Measurements from ENCODE around the gene SETBP1.

Gene SETBP1

DNA sequence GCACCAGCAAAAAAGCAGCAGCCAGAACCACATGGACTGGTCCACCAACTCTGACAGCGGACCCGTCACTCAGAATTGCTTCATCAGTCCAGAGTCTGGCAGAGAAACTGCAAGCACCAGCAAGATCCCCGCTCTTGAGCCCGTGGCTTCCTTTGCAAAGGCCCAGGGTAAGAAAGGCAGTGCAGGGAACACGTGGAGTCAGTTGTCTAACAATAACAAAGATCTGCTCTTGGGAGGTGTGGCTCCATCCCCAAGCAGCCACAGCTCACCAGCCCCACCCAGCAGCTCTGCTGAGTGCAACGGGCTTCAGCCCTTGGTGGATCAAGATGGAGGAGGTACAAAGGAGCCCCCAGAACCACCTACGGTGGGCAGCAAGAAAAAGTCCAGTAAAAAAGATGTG lies 269.3 kb downstream of the SETBP1 start:
- Mint-ChIP-seq H3K4me3 (no peak overlapping the region), H3K27me3 (no peaks in the 10 kb centered on the region), H3K9me3 (no peaks in the 10 kb centered on the region), H3K27ac (no peak overlapping the region), H3K4me1 (ENCODE audit: low read depth) (no peaks in the 10 kb centered on the region), H3K36me3 (ENCODE audit: low read depth) (peaks cover 14% of the 10 kb centered on the region)

DNA sequence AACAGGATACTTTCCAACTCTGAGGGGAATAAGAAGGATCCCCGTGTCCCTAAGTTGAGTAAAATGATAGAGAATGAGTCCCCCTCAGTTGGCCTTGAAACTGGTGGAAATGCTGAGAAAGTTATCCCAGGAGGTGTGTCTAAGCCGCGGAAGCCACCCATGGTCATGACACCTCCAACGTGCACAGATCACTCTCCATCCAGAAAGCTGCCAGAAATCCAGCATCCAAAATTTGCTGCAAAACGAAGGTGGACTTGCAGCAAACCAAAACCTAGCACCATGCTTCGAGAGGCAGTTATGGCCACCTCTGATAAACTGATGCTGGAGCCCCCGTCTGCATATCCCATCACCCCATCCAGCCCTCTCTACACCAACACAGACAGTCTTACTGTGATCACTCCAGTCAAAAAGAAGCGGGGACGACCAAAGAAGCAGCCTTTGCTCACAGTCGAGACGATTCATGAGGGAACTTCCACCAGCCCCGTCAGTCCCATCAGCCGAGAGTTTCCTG lies 270.1 kb downstream of the SETBP1 start:
- Mint-ChIP-seq H3K9me3 (no peaks in the 10 kb centered on the region), H3K36me3 (ENCODE audit: low read depth) (peaks cover 14% of the 10 kb centered on the region), H3K27ac (no peak overlapping the region), H3K4me1 (ENCODE audit: low read depth) (no peaks in the 10 kb centered on the region), H3K27me3 (no peaks in the 10 kb centered on the region), H3K4me3 (no peak overlapping the region)

DNA sequence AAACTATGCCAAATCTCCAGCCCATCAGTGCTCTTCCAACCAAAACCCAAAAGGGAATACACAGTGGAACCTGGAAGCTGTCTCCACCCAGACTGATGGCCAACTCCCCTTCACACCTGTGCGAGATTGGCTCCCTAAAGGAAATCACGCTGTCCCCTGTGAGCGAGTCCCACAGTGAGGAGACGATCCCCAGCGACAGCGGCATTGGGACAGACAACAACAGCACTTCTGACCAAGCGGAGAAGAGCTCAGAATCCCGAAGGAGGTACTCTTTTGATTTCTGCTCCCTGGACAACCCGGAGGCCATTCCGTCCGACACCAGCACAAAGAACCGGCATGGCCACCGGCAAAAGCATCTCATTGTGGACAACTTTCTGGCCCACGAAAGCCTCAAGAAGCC lies 271.1 kb downstream of the SETBP1 start:
- H3K27me3 Mint-ChIP-seq: no peaks in the 10 kb centered on the region
- H3K36me3 Mint-ChIP-seq (ENCODE audit: low read depth): peaks cover 14% of the 10 kb centered on the region
- H3K9me3 Mint-ChIP-seq: no peaks in the 10 kb centered on the region
- H3K4me1 Mint-ChIP-seq (ENCODE audit: low read depth): no peaks in the 10 kb centered on the region
- no peak overlapping the region for H3K4me3 Mint-ChIP-seq
- no peak overlapping the region for H3K27ac Mint-ChIP-seq

DNA sequence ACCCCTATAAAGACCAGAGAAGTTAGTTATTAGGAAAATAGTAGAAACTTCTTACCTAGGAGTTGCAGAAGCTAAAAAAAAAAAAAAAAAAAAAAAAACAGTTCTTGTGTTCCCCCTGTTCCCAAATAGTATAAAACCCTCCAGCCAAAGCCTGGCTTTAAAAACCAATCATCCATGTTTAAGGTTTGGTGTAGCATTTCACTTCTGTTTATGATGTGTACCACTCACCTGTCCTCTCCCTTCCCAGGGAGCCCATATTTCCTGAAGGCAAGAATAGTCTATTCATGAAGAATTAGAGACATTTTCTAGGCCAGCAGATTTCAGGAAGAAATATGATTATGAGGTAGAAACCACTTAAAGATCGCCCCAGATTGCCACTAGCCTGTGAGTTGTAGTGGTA lies 273.6 kb downstream of the SETBP1 start:
- Mint-ChIP-seq H3K27me3 (no peaks in the 10 kb centered on the region), H3K27ac (no peak overlapping the region), H3K4me1 (ENCODE audit: low read depth) (no peaks in the 10 kb centered on the region), H3K9me3 (no peaks in the 10 kb centered on the region), H3K4me3 (no peak overlapping the region), H3K36me3 (ENCODE audit: low read depth) (peaks cover 14% of the 10 kb centered on the region)

DNA sequence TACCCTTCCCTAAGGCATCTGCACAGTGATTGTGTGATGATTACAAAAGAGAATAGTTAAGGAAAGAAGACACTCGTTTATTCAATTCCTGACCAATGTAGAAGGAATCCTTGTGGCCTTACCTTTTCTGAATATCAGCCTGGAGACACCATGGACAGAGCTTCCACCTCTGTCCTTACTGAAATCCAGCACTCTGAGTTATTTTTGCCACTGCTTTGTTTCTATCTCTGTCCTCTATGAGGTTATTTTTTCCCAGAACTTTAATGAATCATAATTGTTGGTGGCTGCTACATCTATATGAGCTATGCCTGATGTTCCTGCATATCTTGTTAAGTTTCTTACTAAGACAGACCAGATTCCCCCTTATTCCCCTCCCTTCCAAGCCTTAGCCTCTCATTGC lies 275.1 kb downstream of the SETBP1 start:
- Mint-ChIP-seq H3K36me3 (ENCODE audit: low read depth) (peaks cover 4% of the 10 kb centered on the region), H3K27ac (no peak overlapping the region), H3K4me1 (ENCODE audit: low read depth) (no peaks in the 10 kb centered on the region), H3K9me3 (no peaks in the 10 kb centered on the region), H3K27me3 (no peaks in the 10 kb centered on the region), H3K4me3 (no peak overlapping the region)

DNA sequence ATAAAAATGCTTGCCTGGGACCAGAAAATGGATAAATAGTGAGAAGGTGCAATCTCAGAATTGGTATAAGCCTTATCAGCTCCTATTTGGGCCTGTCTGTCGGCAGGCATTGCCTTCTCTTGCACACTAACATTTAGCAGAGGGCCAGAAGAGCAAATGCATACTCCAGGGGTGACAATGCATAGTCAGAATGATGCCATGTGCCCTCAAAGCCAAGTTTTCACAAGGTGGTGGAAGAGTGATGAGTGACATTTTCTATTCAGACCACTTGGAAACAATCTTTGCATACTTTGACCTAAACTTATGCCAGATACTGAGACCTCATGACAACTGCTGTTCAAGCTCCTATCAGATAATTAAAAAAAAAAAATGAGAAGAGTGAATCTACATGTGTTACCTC lies 276.3 kb downstream of the SETBP1 start:
- H3K36me3 Mint-ChIP-seq (ENCODE audit: low read depth): no peaks in the 10 kb centered on the region
- no peak overlapping the region for H3K4me3 Mint-ChIP-seq

DNA sequence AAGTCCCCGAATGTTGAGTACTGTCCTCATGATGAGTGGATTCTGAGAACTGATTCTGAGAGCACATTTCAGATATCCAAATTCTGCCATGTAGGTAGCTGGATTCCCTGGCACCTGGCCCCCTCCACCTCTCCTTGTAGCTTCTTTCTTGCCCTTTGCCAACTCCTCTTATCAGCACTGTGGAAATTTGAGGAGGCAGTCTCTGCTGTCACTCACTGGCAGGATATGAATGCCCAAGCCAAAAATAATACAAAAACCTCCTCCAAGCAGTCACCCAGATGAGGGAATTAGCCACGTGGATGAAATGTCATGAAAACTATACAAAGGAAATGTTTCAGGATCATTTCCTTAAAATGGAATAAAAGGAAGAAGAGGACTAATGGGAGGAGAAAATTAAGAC lies 276.8 kb downstream of the SETBP1 start:
- H3K27ac Mint-ChIP-seq: no peak overlapping the region
- no peaks in the 10 kb centered on the region for H3K27me3 Mint-ChIP-seq
- no peaks in the 10 kb centered on the region for H3K9me3 Mint-ChIP-seq
- H3K4me3 Mint-ChIP-seq: no peak overlapping the region
- no peaks in the 10 kb centered on the region for H3K36me3 Mint-ChIP-seq (ENCODE audit: low read depth)
- H3K4me1 Mint-ChIP-seq (ENCODE audit: low read depth): no peaks in the 10 kb centered on the region

More for the DNA sequence above, 276.3 kb downstream of the SETBP1 start:
- H3K27me3 Mint-ChIP-seq: no peaks in the 10 kb centered on the region
- no peaks in the 10 kb centered on the region for H3K4me1 Mint-ChIP-seq (ENCODE audit: low read depth)
- no peak overlapping the region for H3K27ac Mint-ChIP-seq
- no peaks in the 10 kb centered on the region for H3K9me3 Mint-ChIP-seq

DNA sequence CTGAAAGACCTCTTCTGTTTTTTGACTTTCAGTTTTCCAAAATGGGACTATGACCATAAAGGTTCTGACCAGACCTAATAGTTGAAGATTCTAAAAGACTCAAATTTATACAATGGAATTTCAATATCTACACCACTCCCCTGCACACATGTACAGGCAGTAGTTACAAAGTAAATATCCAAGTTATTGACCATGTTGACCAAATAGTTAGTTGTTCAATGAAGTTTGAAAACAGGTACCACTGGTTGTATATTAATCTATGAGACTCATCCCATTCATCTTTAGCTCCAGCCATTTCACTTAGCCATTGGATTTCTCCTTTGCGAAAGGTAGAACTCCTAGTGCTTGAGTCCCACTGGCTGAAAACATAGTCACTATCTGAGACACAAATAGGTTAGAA lies 277.4 kb downstream of the SETBP1 start:
- H3K27ac Mint-ChIP-seq: no peak overlapping the region
- no peaks in the 10 kb centered on the region for H3K9me3 Mint-ChIP-seq
- no peaks in the 10 kb centered on the region for H3K36me3 Mint-ChIP-seq (ENCODE audit: low read depth)
- H3K27me3 Mint-ChIP-seq: no peaks in the 10 kb centered on the region
- no peak overlapping the region for H3K4me3 Mint-ChIP-seq
- H3K4me1 Mint-ChIP-seq (ENCODE audit: low read depth): no peaks in the 10 kb centered on the region

DNA sequence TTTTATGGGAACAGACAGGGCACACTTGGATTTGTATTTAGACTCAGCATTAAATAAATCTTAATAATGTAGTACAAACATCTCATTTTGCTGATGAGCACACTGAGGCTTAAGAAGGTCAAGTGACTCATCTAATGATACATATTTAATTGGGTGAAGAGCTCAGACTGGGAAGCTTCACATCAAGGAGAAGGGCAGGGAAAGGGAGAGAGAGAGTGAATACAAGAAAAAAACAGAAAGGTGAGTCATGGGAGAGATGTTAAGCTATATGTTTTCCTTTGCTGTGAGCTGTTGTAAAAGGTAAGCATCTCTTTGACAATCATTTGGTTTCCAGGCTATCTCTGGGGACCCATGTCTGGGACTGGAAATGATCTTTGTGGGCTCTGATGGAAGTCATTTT lies 277.8 kb downstream of the SETBP1 start:
- H3K9me3 Mint-ChIP-seq: no peaks in the 10 kb centered on the region
- no peaks in the 10 kb centered on the region for H3K27me3 Mint-ChIP-seq
- H3K4me3 Mint-ChIP-seq: no peak overlapping the region
- no peaks in the 10 kb centered on the region for H3K36me3 Mint-ChIP-seq (ENCODE audit: low read depth)
- H3K4me1 Mint-ChIP-seq (ENCODE audit: low read depth): no peaks in the 10 kb centered on the region
- no peak overlapping the region for H3K27ac Mint-ChIP-seq

DNA sequence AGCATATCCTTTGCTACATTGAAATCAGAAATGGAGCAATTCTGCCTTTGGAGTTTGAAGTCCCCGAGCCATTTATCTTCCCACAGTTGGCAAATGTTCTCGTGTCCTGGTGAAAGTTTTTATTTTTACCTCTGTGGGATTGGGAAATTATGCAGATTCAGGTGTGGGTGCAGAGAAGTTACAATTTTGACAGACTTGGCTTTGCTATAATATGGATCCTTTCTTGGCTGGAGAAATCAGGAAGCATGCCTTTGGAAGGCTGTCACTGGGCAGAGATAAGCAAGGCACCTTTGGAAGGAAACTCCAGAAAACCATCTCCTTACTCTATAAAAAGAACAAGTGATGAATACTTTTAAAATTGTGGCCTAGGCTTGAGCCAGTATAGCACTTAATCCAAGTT lies 278.3 kb downstream of the SETBP1 start:
- Mint-ChIP-seq H3K9me3 (no peaks in the 10 kb centered on the region), H3K27me3 (no peaks in the 10 kb centered on the region), H3K4me1 (ENCODE audit: low read depth) (no peaks in the 10 kb centered on the region), H3K4me3 (no peak overlapping the region), H3K27ac (no peak overlapping the region), H3K36me3 (ENCODE audit: low read depth) (no peaks in the 10 kb centered on the region)

DNA sequence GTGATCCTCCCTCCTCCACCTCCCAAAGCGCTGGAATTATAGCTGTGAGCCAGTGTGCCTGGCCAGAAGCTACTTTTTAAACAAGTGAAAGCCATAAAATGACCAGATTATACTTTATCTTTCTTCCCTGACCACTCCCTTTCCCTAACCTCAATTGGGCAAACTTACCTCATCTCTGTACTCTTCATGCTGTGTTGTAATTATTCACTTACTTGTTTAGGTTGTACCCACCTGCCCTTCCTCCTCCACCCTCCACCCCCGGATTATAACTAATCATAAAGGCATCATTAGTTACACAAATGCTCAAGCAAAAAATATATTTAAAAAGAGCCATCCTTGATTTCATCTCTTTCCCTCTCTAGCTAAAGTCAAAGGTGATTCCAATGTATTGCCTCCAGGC lies 279.9 kb downstream of the SETBP1 start:
- Mint-ChIP-seq H3K27ac (no peak overlapping the region), H3K27me3 (no peaks in the 10 kb centered on the region), H3K4me3 (no peak overlapping the region), H3K9me3 (no peaks in the 10 kb centered on the region), H3K36me3 (ENCODE audit: low read depth) (no peaks in the 10 kb centered on the region), H3K4me1 (ENCODE audit: low read depth) (no peaks in the 10 kb centered on the region)

DNA sequence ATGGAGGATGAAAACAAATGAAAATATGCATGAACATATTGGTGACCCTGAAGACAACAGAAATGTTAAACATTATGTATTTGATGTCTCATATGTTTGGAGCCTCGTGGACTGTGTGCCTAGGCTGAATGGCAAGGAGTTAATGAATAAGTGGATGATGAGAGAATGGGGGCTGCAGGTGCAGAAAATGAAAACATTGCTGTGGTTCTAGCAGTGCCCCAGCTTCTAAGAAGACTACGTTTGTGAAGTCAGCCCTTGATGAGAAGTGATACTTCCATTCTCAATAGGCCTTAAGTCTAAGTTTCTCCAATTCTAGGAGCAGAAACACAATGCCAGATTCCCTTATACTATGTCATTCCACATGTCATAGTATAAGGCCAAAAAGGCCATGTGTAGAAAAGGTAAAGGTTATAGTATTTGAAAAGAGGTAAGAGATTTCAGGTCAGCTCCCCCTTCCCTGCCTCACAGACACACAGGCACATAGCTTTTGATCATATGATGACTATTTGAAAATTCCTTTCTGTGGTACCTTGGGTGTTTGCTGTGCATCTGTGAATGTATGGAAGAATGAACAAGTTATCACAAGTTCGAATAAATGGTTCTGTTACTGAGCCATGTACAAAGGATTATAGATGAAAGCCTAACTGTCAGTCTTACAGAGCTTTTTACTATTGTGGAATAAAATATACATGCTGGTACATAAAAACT lies 280.8 kb downstream of the SETBP1 start:
- Mint-ChIP-seq H3K27ac (no peak overlapping the region), H3K4me1 (ENCODE audit: low read depth) (no peaks in the 10 kb centered on the region), H3K36me3 (ENCODE audit: low read depth) (no peaks in the 10 kb centered on the region), H3K9me3 (no peaks in the 10 kb centered on the region), H3K27me3 (no peaks in the 10 kb centered on the region), H3K4me3 (no peak overlapping the region)

DNA sequence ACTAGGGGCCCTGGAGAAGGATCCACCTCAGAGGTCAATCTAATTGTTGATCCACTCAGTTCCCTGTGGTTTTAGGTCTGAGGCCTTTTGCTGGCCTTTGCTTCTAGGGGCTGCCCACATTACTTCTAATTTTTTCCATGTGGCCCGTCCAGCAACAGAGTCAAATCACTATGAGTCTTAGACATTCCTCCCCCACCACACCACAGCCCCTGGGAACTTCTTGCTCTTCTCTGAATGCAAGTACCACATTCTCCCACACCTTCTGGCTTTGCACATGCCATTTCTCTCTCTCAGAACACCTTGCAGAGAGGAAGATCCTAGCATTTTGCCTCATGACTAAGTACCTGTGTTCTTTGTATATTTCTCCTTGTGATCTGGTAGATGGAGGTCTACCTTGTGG lies 286.9 kb downstream of the SETBP1 start:
- Mint-ChIP-seq H3K27me3 (no peaks in the 10 kb centered on the region), H3K9me3 (no peaks in the 10 kb centered on the region), H3K36me3 (ENCODE audit: low read depth) (no peaks in the 10 kb centered on the region), H3K4me3 (no peak overlapping the region), H3K27ac (no peak overlapping the region), H3K4me1 (ENCODE audit: low read depth) (no peaks in the 10 kb centered on the region)

DNA sequence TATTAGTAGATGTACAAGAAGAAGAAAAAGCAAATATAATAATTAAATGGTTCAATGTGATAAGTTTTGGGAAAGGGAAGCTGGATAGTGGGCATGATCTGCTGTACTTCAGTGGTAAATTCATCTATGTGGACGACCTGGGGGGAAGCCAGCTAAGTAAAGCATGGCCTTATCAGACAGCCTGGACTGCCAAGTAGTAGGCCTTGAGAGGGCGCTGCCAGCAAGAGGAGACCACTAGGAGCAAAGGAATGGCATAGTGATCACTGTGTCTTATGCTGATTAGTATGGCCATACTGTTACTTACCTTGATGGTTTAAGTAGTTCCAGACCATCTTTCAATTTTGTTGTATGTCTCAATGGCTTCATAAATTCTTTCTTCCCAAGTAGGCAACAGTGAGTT lies 287.6 kb downstream of the SETBP1 start:
- Mint-ChIP-seq H3K4me3 (no peak overlapping the region), H3K27me3 (no peaks in the 10 kb centered on the region), H3K27ac (no peak overlapping the region), H3K36me3 (ENCODE audit: low read depth) (no peaks in the 10 kb centered on the region), H3K4me1 (ENCODE audit: low read depth) (no peaks in the 10 kb centered on the region), H3K9me3 (no peaks in the 10 kb centered on the region)

DNA sequence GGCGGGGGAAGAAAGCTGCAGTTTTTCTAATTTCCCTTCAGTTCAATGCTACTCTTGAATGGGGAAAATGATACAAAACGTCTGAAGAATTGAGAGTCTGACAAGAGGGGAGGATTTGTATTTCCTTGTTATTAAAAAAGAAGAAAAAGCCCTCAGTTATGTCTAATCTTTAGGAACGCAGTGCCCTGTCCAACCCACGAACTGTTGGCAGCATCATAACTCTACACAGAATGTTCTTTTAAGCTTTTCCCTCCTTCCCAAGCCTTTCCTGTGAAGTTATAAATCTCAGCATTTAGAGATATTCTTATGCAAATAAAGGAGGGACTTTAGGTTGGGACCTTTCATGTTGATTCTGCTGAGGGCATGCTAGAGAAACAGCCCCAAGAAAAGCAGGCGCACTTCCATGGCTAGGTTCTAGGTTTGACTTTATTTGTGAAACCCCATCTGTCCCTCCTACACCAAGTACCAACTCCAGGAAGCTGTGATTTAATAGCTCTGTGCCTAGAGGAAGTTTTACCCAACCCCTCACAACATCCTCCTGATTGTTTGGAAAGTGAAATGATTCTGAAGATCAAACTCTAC lies 288.6 kb downstream of the SETBP1 start:
- no peaks in the 10 kb centered on the region for H3K9me3 Mint-ChIP-seq
- H3K4me1 Mint-ChIP-seq (ENCODE audit: low read depth): no peaks in the 10 kb centered on the region
- no peak overlapping the region for H3K4me3 Mint-ChIP-seq
- no peaks in the 10 kb centered on the region for H3K36me3 Mint-ChIP-seq (ENCODE audit: low read depth)
- H3K27ac Mint-ChIP-seq: no peak overlapping the region
- H3K27me3 Mint-ChIP-seq: no peaks in the 10 kb centered on the region

DNA sequence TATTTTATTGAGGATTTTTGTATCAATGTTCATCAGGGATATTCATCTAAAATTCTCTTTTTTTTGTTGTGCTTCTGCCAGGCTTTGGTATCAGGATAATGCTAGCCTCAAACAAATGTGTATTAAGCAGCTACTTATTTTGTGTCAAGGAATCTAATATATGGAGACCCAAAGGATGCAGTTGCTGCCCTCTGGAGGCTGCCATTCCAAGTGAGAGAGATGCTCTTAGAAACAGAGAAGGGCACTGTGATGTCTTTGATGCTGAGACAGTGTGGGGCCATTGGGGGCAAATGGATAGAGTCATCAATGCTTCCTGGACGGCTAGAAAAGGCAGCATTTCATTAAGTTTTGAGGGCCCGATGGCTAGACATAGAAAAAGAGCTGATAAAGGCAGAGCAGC lies 292.6 kb downstream of the SETBP1 start:
- H3K27me3 Mint-ChIP-seq: no peaks in the 10 kb centered on the region
- H3K27ac Mint-ChIP-seq: no peak overlapping the region
- H3K36me3 Mint-ChIP-seq (ENCODE audit: low read depth): no peaks in the 10 kb centered on the region
- H3K4me3 Mint-ChIP-seq: no peak overlapping the region
- H3K9me3 Mint-ChIP-seq: no peaks in the 10 kb centered on the region
- H3K4me1 Mint-ChIP-seq (ENCODE audit: low read depth): no peaks in the 10 kb centered on the region
